Astrocyte of the cerebellum (primary cell): Measurements from ENCODE around the gene GMDS.

Experiments
- DNase-seq: peaks from one replicate; pipeline ENCODE4 v3.0.0-alpha.2; 2011; ENCODE audit warnings: low read depth
- H3K4me3 ChIP-seq: 2 replicates; pipeline ENCODE4 v1.5.1; 2011; ENCODE audit warnings: mild to moderate bottlenecking, low read depth, low read length, moderate library complexity
- in situ Hi-C: cut with HindIII; loops from 2 replicates; pipeline ENCODE4 v1.10.0; 2017; ENCODE audit warnings: low sequenced_read_pairs
- TF ChIP-seq, protein P1 (sequence below): IDR thresholded peaks from 2 replicates; pipeline ENCODE4 v1.5.1; 2012; ENCODE audit warnings: low read length, low read depth, moderate library complexity, mild to moderate bottlenecking; ENCODE audit errors: missing control alignments

Gene GMDS

GRCh38 chr6:1796706-1797529, 448.5 kb downstream of the GMDS start:
- DNase-seq = no peak
- TF ChIP-seq, protein P1, sequence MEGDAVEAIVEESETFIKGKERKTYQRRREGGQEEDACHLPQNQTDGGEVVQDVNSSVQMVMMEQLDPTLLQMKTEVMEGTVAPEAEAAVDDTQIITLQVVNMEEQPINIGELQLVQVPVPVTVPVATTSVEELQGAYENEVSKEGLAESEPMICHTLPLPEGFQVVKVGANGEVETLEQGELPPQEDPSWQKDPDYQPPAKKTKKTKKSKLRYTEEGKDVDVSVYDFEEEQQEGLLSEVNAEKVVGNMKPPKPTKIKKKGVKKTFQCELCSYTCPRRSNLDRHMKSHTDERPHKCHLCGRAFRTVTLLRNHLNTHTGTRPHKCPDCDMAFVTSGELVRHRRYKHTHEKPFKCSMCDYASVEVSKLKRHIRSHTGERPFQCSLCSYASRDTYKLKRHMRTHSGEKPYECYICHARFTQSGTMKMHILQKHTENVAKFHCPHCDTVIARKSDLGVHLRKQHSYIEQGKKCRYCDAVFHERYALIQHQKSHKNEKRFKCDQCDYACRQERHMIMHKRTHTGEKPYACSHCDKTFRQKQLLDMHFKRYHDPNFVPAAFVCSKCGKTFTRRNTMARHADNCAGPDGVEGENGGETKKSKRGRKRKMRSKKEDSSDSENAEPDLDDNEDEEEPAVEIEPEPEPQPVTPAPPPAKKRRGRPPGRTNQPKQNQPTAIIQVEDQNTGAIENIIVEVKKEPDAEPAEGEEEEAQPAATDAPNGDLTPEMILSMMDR = no peak
- H3K4me3 ChIP-seq = no peak overlapping the region
- in situ Hi-C loops = no loop called here

DNA sequence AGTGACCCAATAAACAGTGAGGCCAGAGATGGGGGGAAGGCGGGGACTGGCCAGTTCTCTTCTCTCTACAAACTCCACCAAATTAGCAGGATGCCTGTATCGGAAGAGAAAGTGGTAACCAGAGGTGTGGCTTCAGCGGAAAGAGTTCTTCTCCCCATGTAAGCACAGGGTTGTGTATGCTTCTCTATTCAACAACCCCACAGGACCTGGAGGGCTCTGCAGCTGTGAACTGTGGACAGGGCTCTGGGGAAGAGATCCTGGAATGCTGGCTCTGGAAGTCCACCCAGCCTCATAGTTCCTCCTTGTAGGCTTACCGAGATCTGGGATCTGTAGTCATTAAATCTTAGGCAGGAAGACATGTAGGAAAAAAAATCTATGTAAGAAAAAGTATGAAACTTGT, 449.5 kb downstream of the GMDS start:
- DNase-seq = no peak
- in situ Hi-C loops = no loop called here
- TF ChIP-seq, protein P1 = no peak
- no peak overlapping the region for H3K4me3 ChIP-seq

DNA sequence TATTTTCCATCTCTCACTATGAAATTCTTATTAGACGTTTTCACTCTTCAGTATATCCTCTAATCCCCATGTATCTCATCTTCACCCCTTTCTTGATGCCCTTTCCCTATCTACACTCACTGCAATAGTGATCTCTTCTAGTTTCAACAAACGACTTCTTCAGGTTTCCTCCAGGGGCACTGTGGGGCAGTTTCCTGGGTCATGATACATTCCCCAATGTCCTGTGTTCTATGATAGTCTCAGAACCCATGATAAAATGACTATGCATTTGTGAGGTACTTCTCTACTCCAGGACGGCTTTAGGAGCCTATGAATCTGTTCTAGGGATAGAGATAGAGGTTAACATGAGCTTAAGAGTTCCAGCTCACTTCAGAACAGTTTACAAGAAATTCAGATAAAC, 452.4 kb downstream of the GMDS start:
- in situ Hi-C loops = no loop called here
- H3K4me3 ChIP-seq = no peak overlapping the region
- TF ChIP-seq, protein P1 = peak; percentile 59
- DNase-seq = no peak

DNA sequence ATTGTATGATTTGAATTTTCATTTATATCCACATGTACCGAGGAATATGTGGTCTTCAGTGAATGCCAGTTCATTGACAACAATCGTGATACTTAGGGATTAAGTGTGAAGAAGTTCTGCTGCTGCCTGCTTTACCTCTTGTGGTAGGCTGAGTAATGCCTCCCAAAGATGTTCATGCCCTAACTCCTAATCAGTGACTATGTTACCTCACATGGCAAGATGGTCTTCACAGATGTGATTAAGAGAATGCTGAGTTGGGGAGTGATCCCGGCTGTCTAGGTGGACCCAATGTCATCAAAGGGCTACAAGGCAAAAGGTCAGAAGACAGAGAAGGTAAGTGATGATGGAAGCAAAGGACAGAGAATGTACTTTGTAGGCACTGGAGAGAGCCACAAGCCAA, 454.7 kb downstream of the GMDS start:
- H3K4me3 ChIP-seq = no peak overlapping the region
- TF ChIP-seq, protein P1 = no peak
- no peak for DNase-seq
- in situ Hi-C loops = no loop called here

DNA sequence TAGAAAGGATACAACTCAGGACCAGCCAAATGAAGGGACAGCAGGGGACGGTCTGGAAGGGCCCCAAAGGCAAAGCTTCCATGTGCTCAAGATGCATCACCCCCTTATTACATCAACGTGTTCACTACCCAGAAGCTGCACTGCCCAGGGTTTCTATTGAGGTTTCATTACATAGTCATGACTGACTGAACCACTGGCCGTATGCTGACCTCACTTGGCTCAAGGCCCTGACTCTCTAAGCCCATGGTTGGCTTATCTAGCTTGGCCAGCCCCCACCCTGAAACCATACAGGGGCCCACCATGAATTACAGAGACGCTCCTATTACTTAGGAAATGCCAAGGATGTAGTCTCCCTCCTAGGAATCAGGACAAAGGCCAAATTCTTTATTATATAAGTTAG, 456.3 kb downstream of the GMDS start:
- in situ Hi-C loops = loop anchor here (5.0 kb wide), 1 partner anchor 67 kb away; no protein-coding TSS in a partner anchor
- TF ChIP-seq, protein P1 = no peak
- peak; percentile 57 for DNase-seq
- no peak overlapping the region for H3K4me3 ChIP-seq

DNA sequence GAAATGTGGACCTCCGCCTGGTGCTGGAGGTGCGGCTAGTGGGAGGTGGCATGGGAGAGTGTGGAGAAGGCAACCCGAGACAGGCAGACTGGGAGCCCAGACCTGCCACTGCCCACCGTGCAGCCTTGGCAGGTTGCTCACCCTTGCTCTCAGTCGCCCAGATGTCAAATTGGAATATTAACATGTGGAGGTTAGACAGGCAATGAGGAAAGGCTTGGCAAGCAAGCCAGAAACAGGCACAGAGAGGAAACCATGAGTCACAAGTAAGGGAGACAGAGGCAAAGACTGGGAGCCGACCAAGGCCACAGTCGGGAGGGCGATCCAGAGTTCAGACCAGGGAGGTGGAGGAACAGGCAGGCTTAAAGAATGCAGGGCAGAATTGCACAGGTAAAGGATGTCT, 457.5 kb downstream of the GMDS start:
- no peak overlapping the region for H3K4me3 ChIP-seq
- TF ChIP-seq, protein P1 = no peak
- peak; percentile 53 for DNase-seq
- in situ Hi-C loops = loop anchor here (5.0 kb wide), 1 partner anchor 66 kb away; no protein-coding TSS in a partner anchor
